Stimulated activated CD4-positive, alpha-beta T cell treated with anti-CD3 and anti-CD28 coated beads, Interleukin-1b, Interleukin-23, amount 100 ng/mL, for 1 hour (primary cell): ENCODE measurements around the gene TRIM66.

Experiments
- DNase-seq, 2 donors: peaks; one replicate each; pipeline ENCODE4 v3.0.0-alpha.2; 2020; ENCODE audit warnings: low read depth in 2 of 2

TRIM66 gene

DNA sequence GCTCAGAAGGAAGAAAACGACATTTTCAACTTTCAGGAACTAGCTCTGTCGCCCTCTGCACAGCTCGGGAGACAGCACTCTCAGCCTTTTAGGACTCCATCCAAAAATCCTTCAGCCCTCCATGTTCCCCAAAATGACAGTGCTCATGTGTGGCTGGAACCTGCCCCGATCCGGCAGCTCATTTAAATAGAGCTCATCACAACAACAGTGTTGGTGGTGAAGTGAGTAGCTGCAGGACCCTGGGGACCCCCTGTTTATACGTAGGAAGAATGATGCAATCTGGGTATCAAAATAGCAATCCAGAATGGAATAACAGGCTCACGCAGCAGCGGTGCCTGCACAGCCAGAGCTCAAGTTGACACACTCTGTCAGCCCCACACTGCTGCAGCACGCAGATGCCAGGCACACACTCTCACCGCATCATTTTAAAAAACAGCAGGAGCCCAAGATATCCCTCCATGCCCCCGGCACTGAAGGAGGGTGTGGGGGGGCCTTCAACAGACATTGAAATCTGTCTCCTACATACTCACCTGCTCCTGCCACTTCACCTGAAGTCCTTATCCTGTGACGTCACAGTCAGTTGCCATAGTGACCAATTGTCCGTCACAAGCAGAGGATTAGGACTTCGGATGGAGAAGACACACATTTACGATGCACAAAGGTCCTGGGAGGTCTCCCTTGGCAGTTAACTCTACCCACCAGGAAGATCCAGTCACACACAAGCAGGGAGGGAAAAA, 24.0 kb downstream of the TRIM66 start:
- no peak for DNase-seq

DNA sequence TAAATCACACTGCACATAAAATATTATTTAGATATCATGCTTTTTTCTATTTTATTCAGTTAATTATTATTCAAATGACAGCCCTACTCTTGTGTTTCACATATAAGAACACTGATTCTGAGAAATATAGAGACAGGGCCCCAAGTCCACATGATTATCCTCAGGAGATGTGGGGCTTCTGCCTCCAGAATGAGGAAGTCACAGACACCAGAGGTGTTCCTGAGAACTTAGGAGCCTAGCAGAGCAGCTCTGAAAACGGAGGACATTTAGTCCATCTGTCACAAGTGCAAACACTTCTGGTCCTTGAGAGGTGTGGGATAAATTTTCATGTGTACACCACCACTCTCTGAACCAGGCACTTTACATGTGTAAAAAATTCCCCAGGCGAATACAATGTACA, 26.2 kb downstream of the TRIM66 start:
- DNase-seq, result no peak

DNA sequence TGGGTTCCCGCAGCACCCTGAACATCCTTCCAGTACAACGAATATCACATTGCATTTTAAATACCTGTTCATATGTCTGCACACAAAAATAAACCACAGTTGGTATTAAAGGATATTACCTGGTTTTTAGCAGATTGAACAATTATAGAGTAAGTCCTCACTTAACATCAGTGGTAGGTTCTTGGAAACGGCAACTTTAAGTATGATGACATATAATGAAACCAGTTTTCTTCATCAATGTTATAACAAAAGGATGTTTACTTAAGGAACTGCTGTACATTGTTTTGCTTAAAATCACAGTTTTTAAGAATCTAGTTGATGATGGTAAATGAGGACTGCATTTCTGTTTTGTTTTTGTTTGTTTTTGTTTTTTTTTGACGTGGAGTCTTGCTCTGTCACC, 28.0 kb downstream of the TRIM66 start:
- DNase-seq, result no peak

DNA sequence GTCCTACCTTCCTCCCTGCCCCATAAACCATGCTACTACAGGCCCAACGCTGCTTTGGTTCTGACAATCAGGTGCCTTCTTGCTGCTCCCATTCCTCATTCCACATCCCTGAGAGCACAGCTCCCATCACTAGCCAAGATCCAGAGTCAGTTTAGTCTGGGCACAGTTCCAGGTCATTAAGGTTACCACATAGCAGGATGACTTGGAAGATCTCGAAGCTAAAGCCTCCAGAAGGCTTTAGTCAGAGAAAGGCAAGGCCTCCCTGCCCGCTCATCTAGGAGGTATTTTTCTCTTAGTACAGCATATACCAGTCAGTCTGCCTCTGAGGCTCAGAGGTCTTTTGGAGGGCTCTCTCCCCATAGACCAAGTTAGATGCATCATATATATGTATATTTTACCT, 30.3 kb downstream of the TRIM66 start:
- DNase-seq, result no peak

DNA sequence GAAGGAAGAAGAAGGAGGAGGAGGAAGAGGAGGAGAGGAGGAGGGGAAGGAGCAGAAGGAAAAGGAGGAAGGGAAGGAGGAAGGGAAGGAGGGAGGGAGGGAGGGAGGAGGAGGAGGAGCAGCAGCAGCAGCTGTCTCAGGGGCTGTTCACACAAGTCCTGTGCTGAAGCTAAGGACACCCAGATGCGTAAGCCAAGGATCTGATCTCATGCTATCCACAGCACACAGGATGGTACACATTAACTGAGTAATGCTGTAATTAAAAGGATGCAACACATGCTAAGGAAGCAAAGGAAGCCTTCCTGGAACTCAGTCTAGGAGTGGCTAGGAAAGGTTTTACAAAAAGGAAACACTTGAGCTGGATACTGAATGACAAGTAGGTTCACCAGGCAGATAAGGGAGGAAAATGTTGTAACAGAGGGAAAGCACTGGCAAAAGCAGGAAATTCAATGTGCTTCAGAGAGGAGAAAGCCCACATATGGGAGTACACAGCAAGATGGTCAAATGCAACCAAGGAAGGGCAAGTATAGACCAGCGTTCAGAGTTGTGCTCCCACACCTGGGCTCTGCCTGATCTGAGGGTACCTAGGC, 32.0 kb downstream of the TRIM66 start:
- DNase-seq, result no peak

DNA sequence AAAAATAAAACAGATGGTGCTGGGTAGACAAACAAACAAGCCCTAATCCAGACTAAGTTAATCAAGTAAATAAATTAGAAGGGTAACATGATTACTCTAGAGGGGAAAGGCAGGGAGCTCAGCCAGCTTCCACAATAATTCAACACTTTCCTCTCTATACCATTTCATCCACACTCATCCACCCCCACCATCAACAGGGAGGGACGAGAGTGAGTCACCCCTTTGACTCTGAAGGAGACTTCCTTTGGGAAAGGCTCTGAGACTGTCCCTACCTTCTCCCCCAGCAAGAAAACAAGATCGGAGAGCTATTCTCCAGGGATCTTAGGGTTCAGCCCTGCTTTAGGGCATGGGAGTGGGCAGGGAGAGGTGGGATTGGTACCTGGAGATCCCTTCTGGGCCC, 33.1 kb downstream of the TRIM66 start:
- DNase-seq, result no peak

DNA sequence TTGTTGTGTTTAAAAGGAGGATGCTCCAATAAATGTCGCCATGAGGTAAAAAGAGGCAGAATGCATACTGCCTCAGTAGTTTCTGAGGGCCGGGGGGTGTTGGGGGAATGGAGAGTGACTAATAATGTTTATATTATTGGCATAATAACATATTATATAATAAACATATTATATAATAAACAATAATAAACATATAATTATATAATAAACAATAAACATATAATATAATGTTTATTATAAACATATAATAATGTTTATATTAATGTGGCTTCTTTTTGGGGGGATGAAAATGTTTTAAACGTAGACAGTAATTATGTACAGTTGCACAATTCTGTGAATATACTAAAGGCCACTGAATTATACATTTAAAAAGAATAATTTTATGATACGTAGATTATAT, 35.6 kb downstream of the TRIM66 start:
- no peak for DNase-seq

DNA sequence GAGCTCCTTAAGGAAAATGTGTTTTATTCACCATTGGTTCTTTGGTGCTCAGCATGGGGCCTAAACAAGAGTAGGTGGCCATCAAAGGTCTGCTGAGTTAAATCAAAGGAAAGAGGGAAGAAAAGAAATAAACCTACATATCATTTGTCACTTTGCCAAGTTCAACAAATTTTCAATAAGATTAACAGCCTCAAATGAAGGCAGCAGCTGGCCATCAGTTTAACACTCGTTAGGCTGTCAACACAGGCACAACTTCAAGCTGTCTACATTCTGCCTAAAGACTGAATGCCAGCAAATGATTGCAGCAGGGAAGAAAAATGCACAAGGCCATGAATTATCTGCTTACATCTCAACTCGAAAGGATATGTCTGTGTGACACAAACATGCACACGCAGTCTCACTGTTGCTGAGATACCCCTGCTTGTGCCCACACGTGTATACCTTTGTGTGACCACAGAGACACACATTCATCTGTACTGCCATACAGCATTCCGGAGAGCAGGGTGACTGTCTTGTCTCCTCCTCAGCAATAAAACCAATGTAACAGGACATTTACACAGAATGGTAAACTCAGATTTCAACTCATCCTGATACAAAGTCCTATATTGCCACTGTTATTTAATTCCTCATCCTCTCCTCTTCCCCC, 40.1 kb downstream of the TRIM66 start:
- DNase-seq, result no peak

DNA sequence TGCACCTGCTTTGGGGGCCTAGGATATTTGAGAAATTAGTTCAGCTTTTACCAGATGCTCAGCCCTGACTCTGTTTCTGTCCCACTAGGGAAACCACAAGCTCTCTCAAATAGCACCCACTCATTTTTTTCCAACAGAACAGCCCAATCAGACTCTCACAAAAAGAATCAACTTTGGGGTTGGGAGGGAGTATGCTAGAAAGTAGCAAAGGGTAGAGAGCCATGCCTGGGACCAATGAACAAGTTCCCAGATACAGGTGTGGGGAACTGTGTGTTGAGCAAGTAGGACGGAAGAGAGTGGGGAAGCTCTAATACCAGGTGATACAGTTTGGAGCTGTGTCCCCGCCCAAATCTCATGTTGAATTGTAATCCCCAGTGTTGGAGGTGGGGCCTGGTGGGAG, 41.1 kb downstream of the TRIM66 start:
- DNase-seq, result no peak

DNA sequence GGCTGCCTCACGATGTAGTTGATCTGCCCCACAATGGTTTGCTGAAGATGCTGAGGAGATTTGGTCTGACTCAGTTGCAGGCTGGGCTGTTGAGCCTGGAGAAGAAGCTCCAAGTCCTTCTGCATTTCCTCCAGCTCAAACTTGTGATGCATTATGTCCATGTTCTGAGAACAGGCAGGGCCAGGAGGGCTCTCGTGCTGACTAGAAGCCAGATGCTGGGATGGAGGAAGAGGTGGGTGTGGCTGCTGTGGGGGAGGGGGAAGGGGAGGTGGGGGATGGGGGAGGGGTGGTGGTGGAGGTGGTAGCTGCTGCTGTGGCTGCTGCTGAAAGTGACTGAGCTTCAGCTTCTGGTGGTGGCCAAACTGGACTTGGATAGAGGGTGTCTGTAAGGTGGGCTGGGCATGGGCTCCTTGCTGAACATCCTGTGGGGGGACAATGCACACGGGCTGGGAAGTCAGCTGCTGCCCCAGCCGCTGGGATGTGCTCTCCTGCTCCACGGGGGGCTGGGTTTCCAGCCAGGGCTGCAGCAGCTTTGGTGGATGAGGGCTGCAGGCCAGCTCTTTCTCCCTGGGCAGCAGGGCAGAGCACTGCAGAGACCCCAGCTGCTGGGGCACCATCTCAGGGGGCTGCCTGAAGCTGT, 42.1 kb downstream of the TRIM66 start:
- DNase-seq, result no peak

DNA sequence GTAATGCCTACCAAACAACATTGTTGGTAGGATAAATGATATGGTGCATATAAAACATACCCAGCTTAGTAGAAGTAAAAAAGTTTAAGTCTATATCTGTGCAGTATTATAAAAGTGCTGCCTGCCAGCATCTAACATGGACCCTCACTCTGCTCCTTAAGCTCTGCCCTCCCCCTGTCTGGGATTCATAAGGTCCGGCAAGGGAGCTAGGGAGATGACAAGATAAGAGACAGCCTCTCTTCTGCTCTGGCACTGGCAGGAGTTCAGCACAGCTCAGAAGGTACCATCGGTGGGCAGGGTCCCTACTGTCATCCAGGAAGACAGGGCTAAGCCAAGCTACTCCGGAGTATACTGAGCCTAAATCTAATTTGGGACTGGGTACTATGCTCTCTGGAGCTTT, 42.8 kb downstream of the TRIM66 start:
- DNase-seq, result no peak

DNA sequence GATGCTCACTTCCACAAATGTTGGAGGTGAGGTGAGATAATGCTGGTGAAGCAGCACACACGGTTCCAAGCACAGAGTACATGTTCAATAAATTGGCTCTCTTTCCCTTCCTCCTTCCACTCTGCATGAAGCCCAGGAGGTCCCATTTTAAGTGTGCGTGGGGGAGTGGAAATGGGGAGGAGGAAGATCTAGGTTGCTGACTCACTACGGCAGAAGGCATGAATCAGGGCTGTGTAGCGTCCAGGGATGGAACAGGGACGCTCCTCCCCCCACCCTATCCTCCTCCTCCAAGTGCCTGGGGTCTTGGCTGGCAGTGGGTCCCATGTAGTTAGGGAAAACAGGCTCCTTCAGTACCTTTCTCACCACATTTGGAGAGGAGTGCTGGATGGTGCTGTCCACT, 44.2 kb downstream of the TRIM66 start:
- no peak for DNase-seq

DNA sequence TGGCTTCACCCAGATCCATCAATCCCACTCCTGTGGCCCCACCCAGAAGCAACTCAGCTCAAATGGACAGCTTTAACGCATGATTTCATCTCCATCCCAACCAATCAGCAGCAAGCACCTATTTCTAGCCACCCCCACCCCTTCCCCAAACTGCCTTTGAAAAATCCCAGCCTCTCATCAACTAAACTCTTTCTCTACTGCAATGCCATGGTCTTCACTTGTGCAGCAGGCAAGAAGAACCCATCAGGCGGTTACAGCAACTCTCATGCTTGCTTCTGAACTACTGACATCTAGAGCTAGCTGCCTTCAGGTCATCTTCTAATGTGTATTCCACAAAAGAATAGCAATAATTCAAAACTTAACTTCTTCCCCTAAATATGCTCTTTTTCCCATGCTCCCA, 46.3 kb downstream of the TRIM66 start:
- no peak for DNase-seq

DNA sequence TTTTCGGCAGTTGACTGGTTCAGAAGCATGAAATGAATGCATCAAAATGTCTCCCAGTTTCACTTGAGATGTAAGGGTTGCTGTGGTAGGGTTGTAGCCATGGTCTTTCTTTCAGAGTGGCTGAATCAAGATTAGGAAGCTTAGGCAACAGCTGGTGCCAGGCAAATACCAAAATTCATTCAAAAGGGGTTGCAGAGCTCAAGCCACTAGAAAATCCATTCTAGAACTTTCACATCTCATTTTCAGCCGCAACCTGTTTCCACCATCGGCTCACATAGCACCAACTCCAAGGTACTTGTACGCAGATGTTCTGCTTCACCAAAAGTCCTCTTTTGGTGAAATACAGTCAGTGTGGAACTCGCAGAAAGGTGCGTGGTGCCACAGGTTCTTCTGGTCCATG, 48.0 kb downstream of the TRIM66 start:
- DNase-seq, result no peak

DNA sequence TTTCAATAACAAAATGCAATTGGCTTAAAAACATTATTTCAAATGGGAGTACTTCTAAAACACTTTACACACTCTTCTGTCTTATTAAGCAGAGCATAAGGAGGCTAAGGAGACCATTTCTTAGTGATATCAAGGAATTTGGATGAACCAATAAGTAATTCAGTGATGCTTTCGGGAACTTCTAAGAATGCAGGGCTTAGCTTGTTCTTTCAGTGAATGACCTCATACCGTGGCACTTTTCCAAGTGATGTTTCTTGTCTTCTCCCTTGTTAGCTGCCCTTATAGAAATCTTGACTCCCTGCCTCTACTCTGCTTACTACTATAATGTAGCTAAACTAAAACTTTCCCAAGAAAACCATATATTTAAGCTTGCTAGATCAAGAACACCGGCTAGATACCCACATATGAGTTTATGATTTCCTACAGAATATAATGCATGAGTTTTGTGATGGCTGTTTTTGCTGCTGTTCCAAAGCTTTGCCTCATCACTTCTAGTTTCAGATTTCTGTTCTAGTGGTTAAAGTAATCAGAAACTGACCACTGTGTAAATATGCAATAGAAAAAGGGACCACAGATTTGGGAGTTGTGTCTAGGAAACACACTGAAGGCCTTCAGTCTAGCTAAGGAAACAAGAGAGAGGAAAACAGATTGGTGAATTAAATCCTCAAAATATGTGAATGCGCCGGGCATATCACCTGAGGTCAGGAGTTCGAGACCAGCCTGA, 50.9 kb downstream of the TRIM66 start:
- no peak for DNase-seq

DNA sequence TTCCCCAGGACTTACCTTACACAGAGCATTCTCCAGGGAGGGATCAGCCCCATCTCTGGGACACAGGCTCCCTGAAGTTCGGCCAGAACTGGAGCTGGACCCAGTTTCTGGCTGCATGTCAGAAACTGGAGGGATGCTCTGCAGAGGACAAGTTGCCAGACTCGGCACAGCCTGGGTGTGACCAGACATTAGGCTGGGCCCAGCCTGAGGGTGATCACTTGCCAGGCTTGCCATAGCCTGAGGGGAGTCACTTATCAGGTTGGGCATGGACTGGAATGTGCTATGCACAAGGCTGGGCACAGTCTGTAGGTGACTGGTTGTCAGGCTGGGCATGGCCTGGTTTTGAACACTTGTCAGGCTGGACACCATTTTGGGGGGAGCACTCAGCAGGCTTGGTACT, 57.8 kb downstream of the TRIM66 start:
- no peak for DNase-seq

DNA sequence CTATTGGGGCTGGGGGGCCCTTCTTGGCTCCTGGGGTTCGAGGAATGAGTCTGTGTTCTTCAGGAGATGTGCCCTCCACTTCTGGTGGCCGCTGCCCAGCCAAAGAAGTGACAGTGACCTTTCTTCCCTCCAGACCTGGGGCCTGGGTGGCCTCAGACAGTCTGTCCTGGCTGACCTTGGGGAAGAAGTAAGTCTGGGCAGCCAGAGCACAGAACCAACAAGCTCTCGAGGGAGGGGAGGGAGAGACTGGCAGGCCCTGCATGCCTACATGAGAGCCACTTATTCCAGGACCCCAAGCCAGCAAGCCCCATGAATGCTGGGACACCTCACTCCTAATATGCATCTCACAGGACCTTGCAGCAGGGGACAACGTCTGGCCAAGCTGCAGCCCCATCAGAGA, 61.3 kb downstream of the TRIM66 start:
- no peak for DNase-seq

DNA sequence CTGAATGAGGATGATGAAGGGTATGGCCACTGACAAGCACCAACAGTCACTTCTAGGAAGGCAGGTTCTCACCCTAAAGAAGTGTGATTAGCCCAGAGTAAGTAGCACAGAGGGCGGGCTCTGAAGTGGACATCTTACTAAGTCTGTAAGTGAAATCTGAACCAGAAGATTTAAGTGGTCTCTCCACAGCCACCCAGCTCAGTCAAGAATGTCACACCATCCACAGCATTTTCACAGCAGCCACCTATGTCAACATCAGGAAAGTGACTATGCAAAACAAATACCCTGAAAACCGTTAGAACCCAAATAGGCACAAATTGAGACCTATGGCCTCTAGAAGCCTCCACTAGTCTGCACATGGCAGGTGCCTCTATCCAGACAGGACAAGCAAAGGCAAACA, 65.4 kb downstream of the TRIM66 start:
- DNase-seq, result no peak

DNA sequence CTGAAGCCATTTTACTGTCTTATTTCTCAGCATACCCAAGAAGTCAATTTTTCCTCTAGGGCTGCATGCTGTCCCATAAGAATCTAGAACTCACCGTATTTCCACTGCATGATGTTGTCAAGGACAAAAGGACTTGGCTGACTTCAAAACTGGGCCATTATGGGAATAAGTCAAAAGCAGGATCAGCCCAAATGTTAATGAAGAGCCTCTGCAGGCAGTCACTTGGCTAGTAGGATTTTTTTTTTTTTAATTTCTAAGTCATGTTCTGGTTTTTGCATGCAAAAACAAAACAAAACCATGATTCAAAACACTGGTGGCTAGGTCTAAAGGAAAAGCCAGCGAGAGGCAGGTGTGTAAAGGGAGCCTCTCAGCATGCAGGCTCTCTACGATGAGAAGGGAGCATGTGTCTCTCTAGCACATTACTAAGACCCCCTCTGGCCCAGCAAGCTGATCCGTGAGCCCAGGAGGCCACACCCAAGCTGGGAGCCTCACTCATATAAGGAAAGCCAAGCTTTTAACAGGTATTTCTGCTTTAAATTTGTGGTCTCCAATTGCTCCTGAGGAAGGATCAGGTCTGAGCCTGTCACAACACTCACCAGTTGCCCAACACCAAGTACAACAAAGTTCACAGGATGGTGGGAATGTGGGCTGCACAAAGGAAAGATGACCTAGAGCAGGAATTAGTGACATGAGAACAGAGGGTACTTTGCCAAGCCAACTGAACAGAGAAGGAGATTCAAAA, 67.0 kb downstream of the TRIM66 start:
- DNase-seq, result no peak

DNA sequence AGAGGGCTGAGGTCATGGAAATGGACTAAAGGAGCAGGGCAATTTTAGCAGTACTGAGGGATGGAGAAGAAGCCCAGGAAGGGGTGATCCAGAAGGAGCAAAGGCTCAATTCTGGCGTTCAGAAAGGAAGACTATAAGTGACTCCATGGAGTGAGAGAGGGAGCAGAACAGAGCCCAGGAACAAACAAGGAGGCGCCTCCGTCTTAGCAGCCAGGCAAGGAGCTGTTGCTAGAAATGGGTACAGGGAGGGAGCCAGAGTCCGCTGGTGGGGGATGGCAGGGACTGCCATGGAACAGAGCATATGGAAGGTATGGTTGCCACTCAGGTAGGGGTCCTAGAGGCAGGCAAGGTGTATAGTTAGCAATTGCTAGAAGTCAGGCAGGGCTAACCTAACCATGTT, 68.0 kb downstream of the TRIM66 start:
- no peak for DNase-seq

DNA sequence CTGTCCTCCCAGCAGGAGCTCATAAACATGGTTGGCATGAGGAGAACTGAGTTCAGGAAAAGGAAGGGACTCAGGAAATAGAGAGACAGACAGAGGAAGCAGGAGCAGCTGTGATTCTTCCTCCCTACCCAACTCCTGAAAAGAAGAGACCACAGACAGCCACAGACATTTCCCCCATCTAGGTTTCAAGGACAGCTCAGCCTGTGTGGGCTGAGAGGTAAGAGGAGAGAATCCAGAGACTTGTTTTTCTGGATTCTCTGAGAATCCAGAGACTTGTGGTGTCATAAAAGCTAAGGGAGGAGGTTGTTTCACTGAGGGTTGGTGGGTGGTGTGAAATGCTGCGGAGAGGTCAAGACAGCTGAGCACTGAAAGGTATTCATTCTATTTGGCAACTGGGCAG, 69.4 kb downstream of the TRIM66 start:
- DNase-seq, result no peak

DNA sequence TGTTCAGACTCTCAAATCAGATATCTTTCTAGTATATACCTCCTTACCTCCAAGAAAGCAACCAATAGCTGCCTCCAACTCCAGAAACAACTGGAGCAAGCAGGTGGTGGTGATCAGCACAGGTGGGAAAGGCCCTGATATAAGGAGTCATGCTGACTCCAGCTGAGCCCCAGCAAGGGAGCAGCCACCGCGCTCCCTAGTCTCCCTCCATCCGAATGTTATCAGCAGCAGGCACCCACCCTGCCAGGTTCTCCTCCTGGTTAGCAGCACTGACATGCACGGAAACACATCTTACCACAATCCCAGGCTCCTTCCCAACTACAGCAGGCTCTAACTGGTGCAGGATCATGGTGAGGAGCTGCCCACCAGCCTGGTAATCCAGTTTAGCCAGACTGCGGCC, 69.9 kb downstream of the TRIM66 start:
- DNase-seq, result no peak
